ENCODE measurements around the gene RNF150. TPM values are rescaled to one million over a fixed set of nuclear protein-coding genes. Genes with fewer than 3 reads are reported as not detected.

Gene RNF150
- total and polyA plus RNA-seq, 2 of the 4 experiments (the other 2 are of a cell fraction) = 6.2 to 18.1 TPM

DNA sequence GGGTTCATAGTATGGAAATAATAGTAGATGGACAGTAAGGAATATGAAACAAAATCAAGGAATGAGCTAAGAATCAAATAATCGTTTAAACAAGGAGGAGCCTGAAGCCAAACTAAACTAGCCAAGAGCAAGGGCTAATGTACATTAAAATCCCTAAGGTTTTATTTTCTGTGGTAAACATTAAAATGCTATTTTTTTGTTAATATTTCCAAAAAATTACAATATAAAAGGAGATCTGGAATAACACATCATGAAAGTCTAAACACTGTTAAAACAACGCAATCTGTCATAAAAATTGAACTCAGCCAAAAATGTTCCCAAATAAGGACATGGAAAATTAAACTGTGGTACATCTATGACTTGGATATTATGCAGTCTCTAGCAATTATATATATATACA is 188.2 kb downstream of the RNF150 start:
- H3K18ac ChIP-seq (ENCODE audit: low read depth, low read length) = no peak overlapping the region
- dilution Hi-C loops (cut with HindIII; ENCODE audit: low sequenced_read_pairs, unreplicated experiment) (no loop called here), intact Hi-C loops (cut with micrococcal nuclease) (no loop called here), in situ Hi-C loops (cut with MboI; ENCODE audit: low sequenced_read_pairs) (no loop called here)
- H3K9me1 ChIP-seq (ENCODE audit: insufficient read depth, low read length) = 0 out of 2 replicates have a peak, but pooled peaks cover 4% of the 10 kb centered on the region
- ATAC-seq (ENCODE audit: low read depth) (no peak), DNase-seq (no peak)
- H3K23ac ChIP-seq (ENCODE audit: low read depth, low read length) = no peak overlapping the region
- no peaks in the 10 kb centered on the region for H3K36me3 ChIP-seq (ENCODE audit: control insufficient read depth, insufficient read depth, low read length)
- no peak overlapping the region for H2BK20ac ChIP-seq (ENCODE audit: low read depth, low read length)
- no peak overlapping the region for H2AK9ac ChIP-seq (replicated peaks; ENCODE audit: low read depth, low read length, poor library complexity)
- no peak overlapping the region for H3K4me3 ChIP-seq (ENCODE audit: insufficient read depth, low read depth, low read length)
- no peak overlapping the region for H4K91ac ChIP-seq (ENCODE audit: insufficient read depth, low read depth, low read length)
- H3K27ac ChIP-seq (ENCODE audit: insufficient read depth, low read length) = no peak overlapping the region
- no peak overlapping the region for H4K5ac ChIP-seq (ENCODE audit: low read depth, low read length)
- H3K4me2 ChIP-seq (ENCODE audit: low read depth, low read length) = no peak overlapping the region
- H2AK5ac ChIP-seq (ENCODE audit: low read depth, low read length) = no peak overlapping the region
- H4K8ac ChIP-seq (ENCODE audit: low read depth in 2 of 2, low read length in 2 of 2) = no peak overlapping the region
- ChIA-PET CTCF (no interaction called here), POLR2A (ENCODE audit: unreplicated experiment) (no interaction called here)
- H2AFZ ChIP-seq (replicated peaks; ENCODE audit: low read length, poor library complexity) = no peak overlapping the region
- no peak overlapping the region for H3K9ac ChIP-seq (ENCODE audit: low read depth, low read length)
- no peak overlapping the region for H2BK15ac ChIP-seq (ENCODE audit: low read depth, low read length)
- no peaks in the 10 kb centered on the region for H3K9me3 ChIP-seq (ENCODE audit: control insufficient read depth, insufficient read depth, low read length)
- H3K79me1 ChIP-seq (ENCODE audit: low read depth in 1 of 2, low read length in 2 of 2) = no peaks in the 10 kb centered on the region
- H4K20me1 ChIP-seq (ENCODE audit: insufficient read depth, low read length) = no peaks in the 10 kb centered on the region
- H2BK120ac ChIP-seq (ENCODE audit: low read depth, low read length) = no peak overlapping the region
- BruUV-seq (replicated peaks) = no TSS peak
- TF ChIP-seq RAD21 (IDR thresholded peaks at IDR 0.05; ENCODE audit: low read length) = no peak
- no CpG with 5 or more reads among the region's 2 CpGs for WGBS, 2 experiments (ENCODE audit: extremely low coverage in 2 of 2, insufficient read length in 1 of 2)
- no peak overlapping the region for H3K14ac ChIP-seq (replicated peaks; ENCODE audit: low read depth, low read length)
- H2BK5ac ChIP-seq (ENCODE audit: low read depth, low read length, poor library complexity, severe bottlenecking) = no peak overlapping the region
- no peak overlapping the region for H3K56ac ChIP-seq (ENCODE audit: extremely low read depth, insufficient read depth, low read length)
- H3K4ac ChIP-seq (ENCODE audit: low read depth, low read length) = no peak overlapping the region
- no peaks in the 10 kb centered on the region for H3K27me3 ChIP-seq (ENCODE audit: control insufficient read depth, insufficient read depth, low read length)
- peaks cover 6% of the 10 kb centered on the region for H3K4me1 ChIP-seq (ENCODE audit: control insufficient read depth, insufficient read depth, low read length)
